Activated CD4-positive, alpha-beta T cell treated with anti-CD3 and anti-CD28 coated beads for 4 hours (primary cell): Measurements from ENCODE around the gene MOV10.

Experiments used
- DNase-seq, 2 donors: peaks; one replicate each; pipeline ENCODE4 v3.0.0-alpha.2; 2020

The MOV10 gene

GRCh38 chr1:112743174-112744008 lies 68.9 kb downstream of the MOV10 start:
- no peak for DNase-seq

- DNase-seq: no peak
These were observed 69.6 kb downstream of the MOV10 start for GRCh38 chr1:112744009-112744578.

- no peak for DNase-seq
These were observed 73.9 kb downstream of the MOV10 start for GRCh38 chr1:112748396-112748795.
